HG02642 (cell line): ENCODE measurements around the gene FSTL4.
"Not testable (repeated sequence)": the region's sequence is repeated elsewhere in the genome, so short reads cannot be mapped to it uniquely, and the experiment has no call there.

ENCODE experiments used
- ATAC-seq: cut with Tn5 transposase; IDR thresholded peaks from one replicate; pipeline ENCODE4 v1.9.1; 2021; ENCODE audit warnings: mild to moderate bottlenecking; ENCODE audit not compliant: unreplicated experiment, poor library complexity

The FSTL4 gene

GRCh38 chr5:133189881-133190280 lies 422.5 kb downstream of the FSTL4 start:
- no peak for ATAC-seq

- ATAC-seq, result no peak
These were observed 432.9 kb downstream of the FSTL4 start for GRCh38 chr5:133179405-133179804.

- not testable (repeated sequence) for ATAC-seq
These were observed 441.5 kb downstream of the FSTL4 start for GRCh38 chr5:133170756-133171387.

GRCh38 chr5:133164759-133165158 lies 447.6 kb downstream of the FSTL4 start:
- no peak for ATAC-seq

- ATAC-seq, result no peak
These were observed 448.5 kb downstream of the FSTL4 start for GRCh38 chr5:133163839-133164238.

- no peak for ATAC-seq
These were observed 452.8 kb downstream of the FSTL4 start for GRCh38 chr5:133159543-133159942.

GRCh38 chr5:133155326-133155969 lies 456.9 kb downstream of the FSTL4 start:
- no peak for ATAC-seq

- no peak for ATAC-seq
These were observed 457.9 kb downstream of the FSTL4 start for GRCh38 chr5:133154274-133155075.

- ATAC-seq, result no peak
These were observed 461.3 kb downstream of the FSTL4 start for GRCh38 chr5:133150909-133151544.

- no peak for ATAC-seq
These were observed 463.0 kb downstream of the FSTL4 start for GRCh38 chr5:133149345-133149744.

GRCh38 chr5:133147815-133148567 lies 464.4 kb downstream of the FSTL4 start:
- no peak for ATAC-seq

GRCh38 chr5:133147411-133147810 lies 464.9 kb downstream of the FSTL4 start:
- ATAC-seq, result no peak
